NB4 (cell line): ENCODE data around the gene FAM76A.

Experiments used
- CTCF ChIP-seq: IDR thresholded peaks from one replicate; pipeline ENCODE4 v1.5.1; 2012; ENCODE audit warnings: low read depth, low read length
- MAX ChIP-seq: IDR thresholded peaks from 2 replicates; pipeline ENCODE4 v1.6.1; 2011; ENCODE audit warnings: low read depth, low read length
- MYC ChIP-seq: IDR thresholded peaks from 2 replicates; pipeline ENCODE4 v1.6.1; 2011; ENCODE audit warnings: low read depth, low read length

- TF ChIP-seq CTCF (no peak), MAX (no peak), MYC (no peak)
Observed at GRCh38 chr1:27785781-27786455, 60.2 kb downstream of the FAM76A start.
